Sigmoid colon (tissue), 7 donors: ENCODE results near the gene GPC1. TPM values are rescaled to one million over a fixed set of nuclear protein-coding genes. Genes with fewer than 3 reads are reported as not detected.
A peak's percentile ranks its signal among the peaks of the same experiment; 100 is the strongest.

ENCODE experiments used
- DNase-seq: peaks from one replicate; pipeline ENCODE4 v3.0.0-alpha.2; 2019
- H3K27ac ChIP-seq, 4 donors: fragments of 200-600 bp; sonication (generic); one replicate each; pipeline ENCODE4 v1.5.1; 2016 to 2019; ENCODE audit warnings: mild to moderate bottlenecking in 1 of 4
- H3K27me3 ChIP-seq, 3 donors: fragments of 200-600 bp; sonication (generic); one replicate each; pipeline ENCODE4 v1.5.1; 2019; ENCODE audit warnings: mild to moderate bottlenecking in 1 of 3
- H3K36me3 ChIP-seq, 4 donors: fragments of 200-600 bp; sonication (generic); one replicate each; pipeline ENCODE4 v1.5.1; 2016 to 2019
- H3K4me1 ChIP-seq, 4 donors: fragments of 200-600 bp; sonication (generic); one replicate each; pipeline ENCODE4 v1.5.1; 2017 to 2019
- H3K4me3 ChIP-seq, 4 donors: fragments of 200-600 bp; sonication (generic); one replicate each; pipeline ENCODE4 v1.5.1; 2017 to 2019; ENCODE audit warnings: mild to moderate bottlenecking in 2 of 4, moderate library complexity in 1 of 4
- H3K9me3 ChIP-seq, 4 donors: fragments of 200-600 bp in 3 of 4; sonication (generic) in 3 of 4; one replicate each; pipeline versions ENCODE4 v1.5.1 to v1.6.1; 2013 to 2019
- EP300 ChIP-seq, 4 donors: sonication (generic); formaldehyde crosslinking; IDR thresholded peaks; one replicate each; pipeline ENCODE4 v1.6.1; 2017; ENCODE audit warnings: antibody characterized with exemption in 4 of 4
- POLR2A ChIP-seq, 2 donors: fragments of 450-650 bp; IDR thresholded peaks; one replicate each; pipeline ENCODE4 v1.6.1; 2016; ENCODE audit warnings: antibody characterized with exemption in 2 of 2, mild to moderate bottlenecking in 2 of 2, moderate library complexity in 2 of 2
- POLR2AphosphoS5 ChIP-seq, 4 donors: sonication (generic); formaldehyde crosslinking; IDR thresholded peaks; one replicate each; pipeline ENCODE4 v1.6.1; 2017; ENCODE audit warnings: antibody characterized with exemption in 4 of 4
- WGBS, 2 donors: extraction: QIAGEN DNeasy Blood & Tissue Kit; methylation state at CpG; one replicate each; pipeline ENCODE4 v1.1.7; 2013; 5-methylcytosine and 5-hydroxymethylcytosine counted together
- intact Hi-C: fragments of 100-400 bp; cut with DNase I; formaldehyde crosslinking; loops from one replicate; pipeline ENCODE4 v1.15.1; 2023
- polyA plus RNA-seq, 3 donors: library from polyadenylated mRNA; stranded (reverse); fragments of 200-250 nt; gene quantifications; one replicate each; pipeline ENCODE4 v1.2.3, GENCODE V29; 2013
- total RNA-seq, 4 donors: library from RNA; depleted of rRNA; stranded (reverse); fragments of >200 nt; gene quantifications; one replicate each; pipeline ENCODE4 v1.1.0, GENCODE V29; 2016
- TF ChIP-seq, protein P1 (sequence below), 4 experiments: fragments of 450-650 bp in 3 of 4; fragments of 200-600 bp in 1 of 4; IDR thresholded peaks; one replicate each; pipeline ENCODE4 v1.5.1; 2016 to 2019; ENCODE audit warnings: antibody characterized with exemption in 4 of 4, mild to moderate bottlenecking in 3 of 4, moderate library complexity in 2 of 4
- donor health status: healthy with polysubstance abuse.
- donor health status: Bipolar disorder and iron deficiency.
- donor health status: healthy.

Gene GPC1
- total and polyA plus RNA-seq, 7 donors: 3.0 to 30.7 (median 15.8) TPM

DNA sequence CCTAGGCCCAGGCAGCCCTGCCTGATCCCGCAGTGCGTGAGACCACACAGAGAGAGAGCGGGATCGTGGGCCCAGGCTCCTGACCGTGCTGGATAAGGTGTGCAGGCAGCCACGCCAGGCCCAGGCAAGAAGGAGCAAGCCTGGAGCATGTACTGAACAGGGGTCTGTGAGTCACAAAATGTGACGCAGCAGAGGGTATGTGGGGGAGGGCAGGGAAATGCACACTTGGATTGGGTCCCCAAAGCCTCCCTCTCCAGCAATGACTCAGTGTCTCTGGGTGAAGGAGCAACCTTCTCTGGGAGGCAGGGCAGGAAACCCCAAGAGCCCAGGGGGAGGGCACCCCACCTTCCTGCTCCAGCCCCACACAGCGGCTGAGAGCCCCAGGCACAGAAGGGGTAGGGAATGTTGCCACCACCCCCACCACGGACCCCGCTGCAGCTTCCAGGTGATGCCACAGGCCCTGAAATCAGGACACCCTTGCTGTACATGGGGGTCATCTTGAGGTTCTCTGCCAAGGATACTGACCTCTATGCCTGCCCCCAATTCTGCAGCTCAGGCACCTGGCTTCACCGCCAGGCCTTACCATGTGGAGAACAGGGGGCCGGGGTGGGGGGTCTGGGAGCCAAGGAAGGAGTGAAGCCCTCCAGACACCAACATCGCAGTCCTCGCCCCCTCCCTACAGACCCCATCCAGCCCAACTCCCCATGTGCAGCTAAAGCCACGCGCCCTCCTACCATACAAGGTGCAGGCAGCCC lies 1.3 kb upstream of the GPC1 start:
- H3K27me3 ChIP-seq: no peaks in the 10 kb centered on the region
- 78 to 81% methylated on average over 16 of the region's 16 CpGs for WGBS, 2 donors
- H3K27ac ChIP-seq: peak overlapping the region; percentile 88 to 94 (median 92)
- no peaks in the 10 kb centered on the region for H3K36me3 ChIP-seq
- no peaks in the 10 kb centered on the region for H3K9me3 ChIP-seq
- intact Hi-C loops: no loop called here
- H3K4me1 ChIP-seq: peaks cover 0 to 45% (median 42%) of the 10 kb centered on the region in 4 donors
- TF ChIP-seq EP300 (IDR thresholded peaks at IDR 0.05) (no peak), POLR2AphosphoS5 (IDR thresholded peaks at IDR 0.05) (peak in 2 of 4 donors; percentile 36 to 53), POLR2A (IDR thresholded peaks at IDR 0.05) (no peak)
- TF ChIP-seq, protein P1, sequence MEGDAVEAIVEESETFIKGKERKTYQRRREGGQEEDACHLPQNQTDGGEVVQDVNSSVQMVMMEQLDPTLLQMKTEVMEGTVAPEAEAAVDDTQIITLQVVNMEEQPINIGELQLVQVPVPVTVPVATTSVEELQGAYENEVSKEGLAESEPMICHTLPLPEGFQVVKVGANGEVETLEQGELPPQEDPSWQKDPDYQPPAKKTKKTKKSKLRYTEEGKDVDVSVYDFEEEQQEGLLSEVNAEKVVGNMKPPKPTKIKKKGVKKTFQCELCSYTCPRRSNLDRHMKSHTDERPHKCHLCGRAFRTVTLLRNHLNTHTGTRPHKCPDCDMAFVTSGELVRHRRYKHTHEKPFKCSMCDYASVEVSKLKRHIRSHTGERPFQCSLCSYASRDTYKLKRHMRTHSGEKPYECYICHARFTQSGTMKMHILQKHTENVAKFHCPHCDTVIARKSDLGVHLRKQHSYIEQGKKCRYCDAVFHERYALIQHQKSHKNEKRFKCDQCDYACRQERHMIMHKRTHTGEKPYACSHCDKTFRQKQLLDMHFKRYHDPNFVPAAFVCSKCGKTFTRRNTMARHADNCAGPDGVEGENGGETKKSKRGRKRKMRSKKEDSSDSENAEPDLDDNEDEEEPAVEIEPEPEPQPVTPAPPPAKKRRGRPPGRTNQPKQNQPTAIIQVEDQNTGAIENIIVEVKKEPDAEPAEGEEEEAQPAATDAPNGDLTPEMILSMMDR (IDR thresholded peaks at IDR 0.05): no peak
- H3K4me3 ChIP-seq: peak overlapping the region; percentile 43 to 86 (median 66)
- DNase-seq: peak; percentile 82

DNA sequence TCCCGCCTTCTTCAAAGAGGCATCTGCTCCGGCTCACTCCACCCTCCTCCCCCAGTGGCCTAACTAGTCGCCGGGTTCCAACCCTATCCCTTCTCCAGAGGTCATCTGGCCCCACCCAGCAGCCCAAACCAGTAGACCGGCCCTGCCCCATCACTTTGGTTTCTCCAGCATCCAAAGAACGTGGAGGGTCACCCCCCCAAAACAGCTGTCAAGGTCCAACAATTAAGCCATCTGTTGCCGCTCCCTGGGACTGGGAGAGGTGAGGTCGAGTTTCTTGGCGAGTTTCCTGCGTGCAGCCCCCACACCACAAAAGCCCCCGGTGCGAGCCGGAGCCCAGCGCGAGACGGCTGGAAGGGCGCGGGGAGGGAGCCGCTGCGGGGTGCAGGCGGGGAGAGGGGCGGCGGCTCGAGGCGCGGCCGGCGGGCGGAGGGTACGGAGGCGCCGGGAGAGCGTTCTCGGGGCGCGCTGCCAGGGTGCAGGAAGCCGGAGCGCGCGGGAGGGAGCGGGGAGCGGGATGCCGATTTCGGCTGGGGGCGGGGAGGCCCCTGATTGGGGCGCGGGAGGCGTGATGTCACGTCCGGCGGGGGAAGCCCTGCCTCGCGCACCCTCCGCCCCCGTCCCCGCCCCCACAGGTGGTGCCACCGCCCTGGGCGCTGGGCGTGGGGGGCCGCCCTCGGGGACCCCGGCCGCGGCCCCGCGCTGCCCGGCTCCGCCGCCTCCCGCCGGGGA lies 571 bp upstream of the GPC1 start:
- 1 to 2% methylated on average over 71 of the region's 71 CpGs for WGBS, 2 donors
- H3K27ac ChIP-seq: peak overlapping the region; percentile 88 to 94 (median 92)
- H3K27me3 ChIP-seq: no peaks in the 10 kb centered on the region
- no peaks in the 10 kb centered on the region for H3K9me3 ChIP-seq
- DNase-seq: peak; percentile 98
- H3K36me3 ChIP-seq: no peaks in the 10 kb centered on the region
- H3K4me1 ChIP-seq: peaks cover 0 to 46% (median 42%) of the 10 kb centered on the region in 4 donors
- intact Hi-C loops: loop anchor here (5.0 kb wide), 4 partner anchors 63 to 298 kb away; partner anchors contain the start of genes COPS9 and RNPEPL1
- H3K4me3 ChIP-seq: peak overlapping the region; percentile 43 to 86 (median 66)
- TF ChIP-seq POLR2AphosphoS5 (IDR thresholded peaks at IDR 0.05): peak in 3 of 4 donors; percentile 64 to 77 (median 76)
- TF ChIP-seq POLR2A (IDR thresholded peaks at IDR 0.05): no peak
- TF ChIP-seq EP300 (IDR thresholded peaks at IDR 0.05): no peak
- TF ChIP-seq, protein P1 (IDR thresholded peaks at IDR 0.05): no peak

DNA sequence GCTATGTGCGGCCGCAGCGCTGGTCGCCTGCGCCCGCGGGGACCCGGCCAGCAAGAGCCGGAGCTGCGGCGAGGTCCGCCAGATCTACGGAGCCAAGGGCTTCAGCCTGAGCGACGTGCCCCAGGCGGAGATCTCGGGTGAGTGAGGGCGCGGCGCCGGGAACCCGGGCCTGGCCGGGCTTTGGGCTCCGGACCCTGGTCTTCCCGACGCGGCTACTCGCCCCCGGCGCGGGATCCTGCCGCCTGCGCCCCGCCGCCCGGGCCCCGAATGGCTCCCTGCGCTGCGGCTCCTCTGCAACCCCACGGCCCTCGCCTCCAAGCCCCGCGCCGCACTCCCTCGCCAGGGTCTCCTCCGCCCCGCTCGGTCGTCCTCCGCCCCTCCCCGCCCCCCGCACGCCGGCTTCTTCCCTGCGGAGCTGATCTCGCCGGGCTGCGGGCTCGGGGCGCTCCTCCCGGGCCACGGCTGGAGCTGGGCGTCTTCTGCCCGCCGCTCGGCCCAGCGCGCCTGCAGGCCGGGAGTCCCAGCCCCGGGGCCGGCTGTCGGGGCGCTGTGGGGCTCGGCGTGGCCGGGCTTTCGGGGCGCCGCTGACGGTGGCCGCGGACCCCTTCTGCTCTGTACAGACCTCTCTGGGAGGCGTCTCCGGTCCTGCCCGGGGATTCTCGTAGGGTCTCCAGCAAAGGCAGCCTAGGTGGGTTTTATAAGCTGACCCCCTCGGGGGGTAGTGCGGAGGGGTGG lies 652 bp downstream of the GPC1 start:
- Histone ChIP-seq H3K4me1 (peaks cover 0 to 46% (median 42%) of the 10 kb centered on the region in 4 donors), H3K4me3 (peak overlapping the region; percentile 41 to 86 (median 66)), H3K27ac (peak overlapping the region; percentile 88 to 94 (median 92)), H3K9me3 (no peaks in the 10 kb centered on the region), H3K27me3 (no peaks in the 10 kb centered on the region), H3K36me3 (no peaks in the 10 kb centered on the region)
- TF ChIP-seq POLR2AphosphoS5 (IDR thresholded peaks at IDR 0.05): no peak
- intact Hi-C loops: loop anchor here (5.0 kb wide), 4 partner anchors 64 to 299 kb away; partner anchors contain the start of genes COPS9 and RNPEPL1
- WGBS, 2 donors: 1% methylated on average over 88 of the region's 88 CpGs
- peak; percentile 68 for DNase-seq

DNA sequence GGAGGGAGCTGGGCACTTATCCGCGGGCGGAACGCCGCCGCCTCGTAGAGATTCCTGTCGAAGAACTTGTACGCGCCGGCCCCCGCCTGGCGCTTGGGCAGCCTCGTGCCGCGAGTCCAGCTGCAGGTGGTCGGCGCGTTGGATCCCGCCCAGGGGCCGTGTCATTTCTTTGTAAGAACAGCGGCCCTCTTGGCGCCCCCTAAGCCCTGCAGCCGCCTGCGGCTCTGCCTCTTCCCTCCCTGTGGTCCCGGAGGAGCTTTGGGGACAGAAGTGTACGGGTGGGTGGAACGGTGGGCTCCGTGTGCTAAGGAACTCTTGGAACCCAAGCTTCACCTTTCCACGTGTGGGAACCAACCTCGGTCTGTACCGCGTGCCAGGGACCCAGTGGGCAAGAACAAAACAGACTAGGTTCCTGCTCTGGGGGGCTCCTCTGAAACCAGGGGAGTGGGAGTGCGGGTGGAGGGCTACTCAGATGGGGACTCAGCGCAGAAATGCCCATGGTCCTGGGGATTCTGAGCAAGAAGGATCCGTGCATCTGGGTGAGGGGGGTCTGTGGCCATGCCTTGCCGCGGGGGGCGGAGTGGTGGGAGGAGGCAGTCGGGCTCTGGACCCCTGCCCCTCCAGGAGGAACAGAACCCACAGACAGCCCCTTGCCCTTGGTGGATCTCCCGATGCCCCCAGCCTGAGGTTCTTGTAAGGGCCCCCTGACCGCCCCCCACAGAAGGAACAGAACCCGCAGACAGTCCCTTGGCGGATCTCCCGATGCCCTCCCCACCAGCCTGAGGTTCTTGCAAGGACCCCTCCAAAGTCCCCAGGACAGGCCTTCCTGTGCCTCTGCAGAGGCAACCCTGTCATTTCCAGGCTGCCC lies 1.5 kb downstream of the GPC1 start:
- H3K36me3 ChIP-seq: no peaks in the 10 kb centered on the region
- TF ChIP-seq EP300 (IDR thresholded peaks at IDR 0.05): no peak
- no peak for TF ChIP-seq POLR2A (IDR thresholded peaks at IDR 0.05)
- TF ChIP-seq, protein P1 (IDR thresholded peaks at IDR 0.05): no peak
- intact Hi-C loops: loop anchor here (5.0 kb wide), 4 partner anchors 65 to 300 kb away; partner anchors contain the start of genes COPS9 and RNPEPL1
- H3K27ac ChIP-seq: peak overlapping the region; percentile 88 to 94 (median 92)
- H3K4me1 ChIP-seq: peaks cover 0 to 46% (median 42%) of the 10 kb centered on the region in 4 donors
- peak overlapping the region; percentile 41 to 86 (median 66) for H3K4me3 ChIP-seq
- 24 to 30% methylated on average over 45 of the region's 45 CpGs for WGBS, 2 donors
- H3K27me3 ChIP-seq: no peaks in the 10 kb centered on the region
- DNase-seq: peak; percentile 73
- no peaks in the 10 kb centered on the region for H3K9me3 ChIP-seq
